Measurements from ENCODE around the gene FAM174A.

FAM174A gene

GRCh38 chr5:100609594-100609993 is 74.4 kb downstream of the FAM174A start:
- TF ChIP-seq TAF1 (IDR thresholded peaks at IDR 0.05; ENCODE audit: borderline replicate concordance, insufficient read depth, low read length) (no peak), POLR2AphosphoS5 (IDR thresholded peaks at IDR 0.05; ENCODE audit: low read depth, low read length) (no peak), FOXP2 (optimal IDR thresholded peaks at IDR 0.05; ENCODE audit: borderline replicate concordance, extremely low read depth, extremely low read length, insufficient read depth) (no peak), REST (IDR thresholded peaks at IDR 0.05; ENCODE audit: insufficient read depth in 1 of 2, low read depth in 2 of 2, low read length in 2 of 2) (no peak), SIN3A (IDR thresholded peaks at IDR 0.05; ENCODE audit: borderline replicate concordance, insufficient read depth, low read length) (no peak)

- TF ChIP-seq TAF1 (IDR thresholded peaks at IDR 0.05; ENCODE audit: borderline replicate concordance, insufficient read depth, low read length) (no peak), SIN3A (IDR thresholded peaks at IDR 0.05; ENCODE audit: borderline replicate concordance, insufficient read depth, low read length) (no peak), REST (IDR thresholded peaks at IDR 0.05; ENCODE audit: insufficient read depth in 1 of 2, low read depth in 2 of 2, low read length in 2 of 2) (no peak), FOXP2 (optimal IDR thresholded peaks at IDR 0.05; ENCODE audit: borderline replicate concordance, extremely low read depth, extremely low read length, insufficient read depth) (no peak), POLR2AphosphoS5 (IDR thresholded peaks at IDR 0.05; ENCODE audit: low read depth, low read length) (no peak)
These were observed 79.1 kb downstream of the FAM174A start for GRCh38 chr5:100614308-100614707.

GRCh38 chr5:100615362-100615761 is 80.2 kb downstream of the FAM174A start:
- TF ChIP-seq POLR2AphosphoS5 (IDR thresholded peaks at IDR 0.05; ENCODE audit: low read depth, low read length) (no peak), FOXP2 (optimal IDR thresholded peaks at IDR 0.05; ENCODE audit: borderline replicate concordance, extremely low read depth, extremely low read length, insufficient read depth) (no peak), SIN3A (IDR thresholded peaks at IDR 0.05; ENCODE audit: borderline replicate concordance, insufficient read depth, low read length) (no peak), TAF1 (IDR thresholded peaks at IDR 0.05; ENCODE audit: borderline replicate concordance, insufficient read depth, low read length) (no peak), REST (IDR thresholded peaks at IDR 0.05; ENCODE audit: insufficient read depth in 1 of 2, low read depth in 2 of 2, low read length in 2 of 2) (no peak)

- TF ChIP-seq TAF1 (IDR thresholded peaks at IDR 0.05; ENCODE audit: borderline replicate concordance, insufficient read depth, low read length) (no peak), SIN3A (IDR thresholded peaks at IDR 0.05; ENCODE audit: borderline replicate concordance, insufficient read depth, low read length) (no peak), REST (IDR thresholded peaks at IDR 0.05; ENCODE audit: insufficient read depth in 1 of 2, low read depth in 2 of 2, low read length in 2 of 2) (no peak), FOXP2 (optimal IDR thresholded peaks at IDR 0.05; ENCODE audit: borderline replicate concordance, extremely low read depth, extremely low read length, insufficient read depth) (no peak), POLR2AphosphoS5 (IDR thresholded peaks at IDR 0.05; ENCODE audit: low read depth, low read length) (no peak)
These were observed 81.1 kb downstream of the FAM174A start for GRCh38 chr5:100616291-100616690.

GRCh38 chr5:100616981-100617380 is 81.8 kb downstream of the FAM174A start:
- TF ChIP-seq POLR2AphosphoS5 (IDR thresholded peaks at IDR 0.05; ENCODE audit: low read depth, low read length) (no peak), TAF1 (IDR thresholded peaks at IDR 0.05; ENCODE audit: borderline replicate concordance, insufficient read depth, low read length) (no peak), REST (IDR thresholded peaks at IDR 0.05; ENCODE audit: insufficient read depth in 1 of 2, low read depth in 2 of 2, low read length in 2 of 2) (no peak), FOXP2 (optimal IDR thresholded peaks at IDR 0.05; ENCODE audit: borderline replicate concordance, extremely low read depth, extremely low read length, insufficient read depth) (no peak), SIN3A (IDR thresholded peaks at IDR 0.05; ENCODE audit: borderline replicate concordance, insufficient read depth, low read length) (no peak)
